HEK293 (cell line): Measurements from ENCODE around the gene SERTAD1.

Source experiments
- MEIS1 ChIP-seq: sonication (generic); formaldehyde crosslinking; IDR thresholded peaks from 2 replicates; pipeline ENCODE4 v1.8.1; 2022; ENCODE audit warnings: missing genetic modification reagents, mild to moderate bottlenecking, borderline replicate concordance
- ZNF146 ChIP-seq: fragments of 450-650 bp; formaldehyde crosslinking; IDR thresholded peaks from 2 replicates; pipeline ENCODE4 v1.5.1; 2016; ENCODE audit warnings: missing biosample characterization, missing genetic modification characterization
- ZNF423 ChIP-seq: fragments of 450-650 bp; formaldehyde crosslinking; IDR thresholded peaks from 2 replicates; pipeline ENCODE4 v1.5.1; 2016; ENCODE audit warnings: missing biosample characterization, missing genetic modification characterization
- ZSCAN30 ChIP-seq: fragments of 450-650 bp; IDR thresholded peaks from 2 replicates; pipeline ENCODE4 v1.5.1; 2018; ENCODE audit warnings: missing biosample characterization, mild to moderate bottlenecking, missing genetic modification characterization, moderate library complexity
- TF ChIP-seq, protein P1 (sequence below): fragments of 450-650 bp; formaldehyde crosslinking; IDR thresholded peaks from 2 replicates; pipeline ENCODE4 v1.5.1; 2016; ENCODE audit warnings: missing biosample characterization, missing genetic modification characterization

DNA sequence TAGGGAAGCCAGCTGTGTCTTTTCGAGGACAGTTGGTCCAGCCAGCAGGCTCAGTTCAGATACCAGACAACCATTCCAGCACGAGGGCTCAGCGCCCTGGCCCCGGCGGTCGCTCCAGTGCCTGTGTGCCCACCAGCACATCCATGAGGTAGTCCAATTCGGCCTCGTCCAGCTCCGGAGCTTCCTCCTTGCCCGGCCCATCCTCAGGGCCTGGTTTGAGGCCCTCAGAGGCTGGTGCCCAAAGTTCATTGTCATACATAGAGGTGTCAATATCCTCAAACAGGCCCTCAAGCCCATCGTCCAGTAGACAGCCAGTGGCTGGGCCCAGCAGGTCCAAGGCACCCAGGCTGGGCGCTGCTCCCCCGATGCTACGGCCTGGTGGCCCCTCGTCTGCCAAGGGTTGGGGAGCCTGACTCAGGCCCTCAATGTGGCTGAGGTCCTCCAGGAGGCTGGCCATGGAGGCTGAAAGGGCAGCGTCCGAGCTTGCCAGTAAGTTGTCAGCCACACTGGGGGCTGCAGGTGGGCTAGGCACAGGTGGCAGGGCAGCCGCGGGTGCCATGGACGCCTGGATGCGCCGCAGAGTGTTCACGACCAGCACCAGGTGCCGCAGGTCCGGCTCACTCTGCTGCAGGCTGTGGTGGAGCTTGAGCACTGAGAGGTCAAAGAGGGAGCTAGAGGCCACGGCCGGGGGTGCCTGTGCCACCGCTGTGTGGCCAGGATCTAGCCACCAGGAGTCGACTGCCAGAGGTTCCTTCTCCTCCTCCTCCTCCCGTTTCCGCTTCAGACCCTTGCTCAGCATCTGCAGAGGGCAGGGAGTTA, 2.8 kb downstream of the SERTAD1 start:
- TF ChIP-seq, protein P1, sequence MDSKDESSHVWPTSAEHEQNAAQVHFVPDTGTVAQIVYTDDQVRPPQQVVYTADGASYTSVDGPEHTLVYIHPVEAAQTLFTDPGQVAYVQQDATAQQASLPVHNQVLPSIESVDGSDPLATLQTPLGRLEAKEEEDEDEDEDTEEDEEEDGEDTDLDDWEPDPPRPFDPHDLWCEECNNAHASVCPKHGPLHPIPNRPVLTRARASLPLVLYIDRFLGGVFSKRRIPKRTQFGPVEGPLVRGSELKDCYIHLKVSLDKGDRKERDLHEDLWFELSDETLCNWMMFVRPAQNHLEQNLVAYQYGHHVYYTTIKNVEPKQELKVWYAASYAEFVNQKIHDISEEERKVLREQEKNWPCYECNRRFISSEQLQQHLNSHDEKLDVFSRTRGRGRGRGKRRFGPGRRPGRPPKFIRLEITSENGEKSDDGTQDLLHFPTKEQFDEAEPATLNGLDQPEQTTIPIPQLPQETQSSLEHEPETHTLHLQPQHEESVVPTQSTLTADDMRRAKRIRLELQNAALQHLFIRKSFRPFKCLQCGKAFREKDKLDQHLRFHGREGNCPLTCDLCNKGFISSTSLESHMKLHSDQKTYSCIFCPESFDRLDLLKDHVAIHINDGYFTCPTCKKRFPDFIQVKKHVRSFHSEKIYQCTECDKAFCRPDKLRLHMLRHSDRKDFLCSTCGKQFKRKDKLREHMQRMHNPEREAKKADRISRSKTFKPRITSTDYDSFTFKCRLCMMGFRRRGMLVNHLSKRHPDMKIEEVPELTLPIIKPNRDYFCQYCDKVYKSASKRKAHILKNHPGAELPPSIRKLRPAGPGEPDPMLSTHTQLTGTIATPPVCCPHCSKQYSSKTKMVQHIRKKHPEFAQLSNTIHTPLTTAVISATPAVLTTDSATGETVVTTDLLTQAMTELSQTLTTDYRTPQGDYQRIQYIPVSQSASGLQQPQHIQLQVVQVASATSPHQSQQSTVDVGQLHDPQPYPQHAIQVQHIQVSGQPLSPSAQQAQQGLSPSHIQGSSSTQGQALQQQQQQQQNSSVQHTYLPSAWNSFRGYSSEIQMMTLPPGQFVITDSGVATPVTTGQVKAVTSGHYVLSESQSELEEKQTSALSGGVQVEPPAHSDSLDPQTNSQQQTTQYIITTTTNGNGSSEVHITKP = no peak
- no peak for TF ChIP-seq ZNF146 (tag by site-specific recombination)
- TF ChIP-seq ZSCAN30 = no peak
- TF ChIP-seq MEIS1 (CRISPR knock-in tag) = no peak
- TF ChIP-seq ZNF423 (tag by site-specific recombination) = no peak
